ENCODE results near the gene AFAP1.

- TF ChIP-seq GATA2 (IDR thresholded peaks at IDR 0.05; ENCODE audit: low read depth, low read length) (no peak), GATA3 (IDR thresholded peaks at IDR 0.05; ENCODE audit: low read depth, low read length) (no peak)
These were observed 77.0 kb downstream of the AFAP1 start for GRCh38 chr4:7862561-7863192.

Measured in SH-SY5Y (cell line).